CD4-positive, alpha-beta T cell treated with Interleukin-1 beta for 1 hour (primary cell): Measurements from ENCODE around the gene CPS1.

Experiments used
- DNase-seq, 2 donors: peaks; one replicate each; pipeline ENCODE4 v3.0.0-alpha.2; 2020 to 2022

The CPS1 gene

GRCh38 chr2:210617318-210617717, 60.9 kb downstream of the CPS1 start:
- no peak for DNase-seq

- DNase-seq = no peak
Observed at GRCh38 chr2:210617732-210618330, 61.4 kb downstream of the CPS1 start.

- no peak for DNase-seq
Observed at GRCh38 chr2:210620456-210620855, 64.1 kb downstream of the CPS1 start.

- no peak for DNase-seq
Observed at GRCh38 chr2:210623506-210623905, 67.1 kb downstream of the CPS1 start.

GRCh38 chr2:210626849-210627248, 70.5 kb downstream of the CPS1 start:
- DNase-seq = no peak

GRCh38 chr2:210630873-210631560, 74.6 kb downstream of the CPS1 start:
- no peak for DNase-seq

GRCh38 chr2:210633699-210634098, 77.3 kb downstream of the CPS1 start:
- DNase-seq = no peak

GRCh38 chr2:210635257-210635656, 78.9 kb downstream of the CPS1 start:
- DNase-seq = no peak

GRCh38 chr2:210642333-210642732, 85.9 kb downstream of the CPS1 start:
- DNase-seq = no peak

- no peak for DNase-seq
Observed at GRCh38 chr2:210647151-210647550, 90.8 kb downstream of the CPS1 start.

GRCh38 chr2:210654091-210654490, 97.7 kb downstream of the CPS1 start:
- no peak for DNase-seq

GRCh38 chr2:210655229-210655975, 99.0 kb downstream of the CPS1 start:
- no peak for DNase-seq

GRCh38 chr2:210657874-210658273, 101.5 kb downstream of the CPS1 start:
- no peak for DNase-seq

- no peak for DNase-seq
Observed at GRCh38 chr2:210660751-210661150, 104.4 kb downstream of the CPS1 start.

GRCh38 chr2:210662560-210662959, 106.2 kb downstream of the CPS1 start:
- no peak for DNase-seq

- DNase-seq = no peak
Observed at GRCh38 chr2:210663631-210664089, 107.3 kb downstream of the CPS1 start.

GRCh38 chr2:210667711-210668110, 111.3 kb downstream of the CPS1 start:
- no peak for DNase-seq

GRCh38 chr2:210671065-210671464, 114.7 kb downstream of the CPS1 start:
- no peak for DNase-seq

GRCh38 chr2:210673117-210673516, 116.7 kb downstream of the CPS1 start:
- no peak for DNase-seq

GRCh38 chr2:210676067-210676466, 119.7 kb downstream of the CPS1 start:
- no peak for DNase-seq

GRCh38 chr2:210681491-210681890, 125.1 kb downstream of the CPS1 start:
- no peak for DNase-seq

- no peak for DNase-seq
Observed at GRCh38 chr2:210686401-210686800, 130.0 kb downstream of the CPS1 start.

- no peak for DNase-seq
Observed at GRCh38 chr2:210687786-210688470, 131.5 kb downstream of the CPS1 start.
